GM12875 (cell line): ENCODE measurements around the gene LRP1B.

Source experiments
- H3K4me3 ChIP-seq: one replicate; pipeline ENCODE4 v1.5.1; 2011; ENCODE audit warnings: low read depth, low read length, control low read depth
- CTCF ChIP-seq: IDR thresholded peaks from 2 replicates; pipeline ENCODE4 v1.5.1; 2011; ENCODE audit warnings: low read depth, mild to moderate bottlenecking, control low read depth, inconsistent platforms, low read length, moderate library complexity, borderline replicate concordance; ENCODE audit not compliant: insufficient read depth

LRP1B gene

GRCh38 chr2:141399270-141399669 is 731.5 kb downstream of the LRP1B start:
- H3K4me3 ChIP-seq: no peak overlapping the region
- peak; percentile 51; the same call in 1 of the 2 replicates for TF ChIP-seq CTCF

- H3K4me3 ChIP-seq: no peak overlapping the region
- no peak for TF ChIP-seq CTCF
Measured at GRCh38 chr2:141393214-141393545, 737.6 kb downstream of the LRP1B start.

GRCh38 chr2:141392517-141393213 is 738.2 kb downstream of the LRP1B start:
- no peak overlapping the region for H3K4me3 ChIP-seq

GRCh38 chr2:141386168-141386567 is 744.6 kb downstream of the LRP1B start:
- TF ChIP-seq CTCF: no peak

More at GRCh38 chr2:141392517-141393213, 738.2 kb downstream of the LRP1B start:
- no peak for TF ChIP-seq CTCF

GRCh38 chr2:141384676-141385075 is 746.1 kb downstream of the LRP1B start:
- no peak for TF ChIP-seq CTCF
- H3K4me3 ChIP-seq: no peak overlapping the region

More at GRCh38 chr2:141386168-141386567, 744.6 kb downstream of the LRP1B start:
- no peak overlapping the region for H3K4me3 ChIP-seq

GRCh38 chr2:141381946-141382345 is 748.9 kb downstream of the LRP1B start:
- no peak for TF ChIP-seq CTCF
- H3K4me3 ChIP-seq: no peak overlapping the region
